PC-3 (cell line): Measurements from ENCODE around the gene FKBP1A. TPM values are rescaled to one million over a fixed set of nuclear protein-coding genes. Genes with fewer than 3 reads are reported as not detected.
A peak's percentile ranks its signal among the peaks of the same experiment; 100 is the strongest.

ENCODE experiments used
- ATAC-seq: fragments of 200-7000 bp; cut with Tn5 transposase; 2 replicates; pipeline ENCODE4 v1.9.1; 2020; ENCODE audit warnings: mild to moderate bottlenecking, moderate library complexity
- BruUV-seq: library from RNA; stranded (reverse); fragments of 400-500 nt; replicated peaks from 2 replicates; lab custom pipeline; 2021; lab: Mats Ljungman, UMichigan
- CTCF ChIA-PET: fragments of 300-600 bp; sonication (Branson Sonifier 250); formaldehyde crosslinking; loops from one replicate; lab custom pipeline; 2022; ENCODE audit warnings: antibody characterized with exemption; lab: Charles Lee
- POLR2A ChIA-PET: fragments of 300-600 bp; sonication (Branson Sonifier 250); formaldehyde crosslinking; loops from one replicate; lab custom pipeline; 2022; ENCODE audit warnings: antibody characterized with exemption; ENCODE audit not compliant: unreplicated experiment; lab: Charles Lee
- DNase-seq: peaks from one replicate; pipeline ENCODE4 v3.0.0-alpha.2; 2015
- H2AFZ ChIP-seq: fragments of 300-600 bp; sonication (generic); 2 replicates; pipeline ENCODE4 v1.6.0; 2016; ENCODE audit warnings: antibody characterized with exemption, low read length
- H3F3A ChIP-seq: fragments of 300-600 bp; sonication (generic); one replicate; pipeline ENCODE4 v1.6.0; 2017; ENCODE audit warnings: antibody characterized with exemption, low read length, control low read depth, mild to moderate bottlenecking; ENCODE audit not compliant: unreplicated experiment
- H3K27ac ChIP-seq: fragments of 300-600 bp; sonication (generic); 2 replicates; pipeline ENCODE4 v1.5.1; 2016; ENCODE audit warnings: mild to moderate bottlenecking, low read length
- H3K27me3 ChIP-seq: fragments of 300-600 bp; sonication (generic); 2 replicates; pipeline ENCODE4 v1.6.1; 2016; ENCODE audit warnings: low read length, mixed read lengths
- H3K36me3 ChIP-seq: fragments of 300-600 bp; sonication (generic); 2 replicates; pipeline ENCODE4 v1.6.1; 2016; ENCODE audit warnings: low read depth, mixed run types, low read length, mixed read lengths
- H3K4me1 ChIP-seq: fragments of 300-600 bp; sonication (generic); 2 replicates; pipeline ENCODE4 v1.5.1; 2016; ENCODE audit warnings: low read length; ENCODE audit not compliant: insufficient read depth
- H3K4me2 ChIP-seq: fragments of 300-600 bp; sonication (generic); 2 replicates; pipeline ENCODE4 v1.6.0; 2016; ENCODE audit warnings: low read length
- H3K4me3 ChIP-seq: fragments of 300-600 bp; sonication (generic); 2 replicates; pipeline ENCODE4 v1.5.1; 2016; ENCODE audit warnings: mild to moderate bottlenecking, low read length, mixed read lengths
- H3K79me2 ChIP-seq: fragments of 300-600 bp; sonication (generic); 2 replicates; pipeline ENCODE4 v1.6.1; 2017; ENCODE audit warnings: low read length, mixed read lengths
- H3K9ac ChIP-seq: fragments of 300-600 bp; sonication (generic); 2 replicates; pipeline ENCODE4 v1.6.0; 2016; ENCODE audit warnings: mild to moderate bottlenecking, low read length
- H3K9me2 ChIP-seq: fragments of 300-600 bp; sonication (generic); replicated peaks from 2 replicates; pipeline ENCODE4 v1.6.1; 2016; ENCODE audit warnings: mixed run types, low read length, mixed read lengths
- H3K9me3 ChIP-seq: fragments of 300-600 bp; sonication (generic); 2 replicates; pipeline ENCODE4 v1.6.1; 2016; ENCODE audit warnings: low read length, mixed read lengths
- H4K20me1 ChIP-seq: fragments of 300-600 bp; sonication (generic); 2 replicates; pipeline ENCODE4 v1.6.1; 2016; ENCODE audit warnings: low read length, mixed read lengths
- CTCF ChIP-seq: fragments of 300-600 bp; sonication (generic); conservative IDR thresholded peaks from 2 replicates; pipeline ENCODE4 v1.5.1; 2017; ENCODE audit warnings: antibody characterized with exemption, low read depth, mild to moderate bottlenecking, low read length
- EZH2 ChIP-seq: fragments of 300-600 bp; sonication (generic); IDR thresholded peaks from one replicate; pipeline ENCODE4 v1.6.1; 2017; ENCODE audit warnings: antibody characterized with exemption, mild to moderate bottlenecking, low read length; ENCODE audit not compliant: unreplicated experiment
- EZH2phosphoT487 ChIP-seq: fragments of 300-600 bp; sonication (generic); IDR thresholded peaks from 2 replicates; pipeline ENCODE4 v1.6.1; 2018; ENCODE audit warnings: mild to moderate bottlenecking, antibody characterized with exemption, low read length, borderline replicate concordance
- intact Hi-C: fragments of 100-400 bp; cut with micrococcal nuclease; formaldehyde crosslinking; loops from 2 replicates; pipeline ENCODE4 v1.9.0; 2023
- total RNA-seq: library from RNA; depleted of rRNA; stranded (reverse); fragments of >200 nt; gene quantifications from 2 replicates; pipeline ENCODE4 v1.2.3, GENCODE V29; 2014

Gene FKBP1A
- total RNA-seq, 1 experiment from 2014 or later = 178 TPM

GRCh38 chr20:1327827-1328679, 64.8 kb downstream of the FKBP1A start:
- Histone ChIP-seq H3K9me3 (no peaks in the 10 kb centered on the region), H3K4me1 (peaks cover 67% of the 10 kb centered on the region), H3K9ac (peak overlapping the region; percentile 74), H3K27ac (peak overlapping the region; percentile 92), H3K4me3 (peak overlapping the region; percentile 54), H2AFZ (no peak overlapping the region), H3K36me3 (peaks cover 7% of the 10 kb centered on the region), H4K20me1 (no peaks in the 10 kb centered on the region), H3K4me2 (peak overlapping the region; percentile 91), H3K9me2 (no peaks in the 10 kb centered on the region), H3F3A (no peaks in the 10 kb centered on the region), H3K27me3 (no peaks in the 10 kb centered on the region), H3K79me2 (peaks cover 77% of the 10 kb centered on the region)
- POLR2A ChIA-PET = interaction anchor here (0.6 kb wide), 1 partner anchor 1179 kb away, joined by 7 read pairs; no protein-coding TSS in a partner anchor
- no TSS peak for BruUV-seq
- ATAC-seq = no peak
- intact Hi-C loops = loop anchor here (5.0 kb wide), 1 partner anchor 109 kb away; no protein-coding TSS in a partner anchor
- CTCF ChIA-PET = interaction anchor here (0.7 kb wide), 1 partner anchor 176 kb away, joined by 3 read pairs; no protein-coding TSS in a partner anchor
- TF ChIP-seq CTCF (no peak), EZH2 (no peak), EZH2phosphoT487 (no peak)
- no peak for DNase-seq

- H3K9ac ChIP-seq = peak overlapping the region; percentile 98
- H3K4me3 ChIP-seq = peak overlapping the region; percentile 74
- H3K4me1 ChIP-seq = peaks cover 74% of the 10 kb centered on the region
Observed at GRCh38 chr20:1327241-1327653, 65.6 kb downstream of the FKBP1A start.

More at GRCh38 chr20:1327241-1327653, 65.6 kb downstream of the FKBP1A start:
- intact Hi-C loops = loop anchor here (5.0 kb wide), 1 partner anchor 110 kb away; no protein-coding TSS in a partner anchor
- Histone ChIP-seq H4K20me1 (no peaks in the 10 kb centered on the region), H3K79me2 (peaks cover 69% of the 10 kb centered on the region), H3K27ac (peak overlapping the region; percentile 92), H3K27me3 (no peaks in the 10 kb centered on the region), H3K4me2 (peak overlapping the region; percentile 91), H3K9me3 (no peaks in the 10 kb centered on the region), H3F3A (no peaks in the 10 kb centered on the region), H3K9me2 (no peaks in the 10 kb centered on the region), H2AFZ (no peak overlapping the region), H3K36me3 (no peaks in the 10 kb centered on the region; the same call in none of the 2 replicates)
- CTCF ChIA-PET = interaction anchor here (0.7 kb wide), 1 partner anchor 176 kb away, joined by 3 read pairs; no protein-coding TSS in a partner anchor
- BruUV-seq = no TSS peak
- POLR2A ChIA-PET = interaction anchor here (0.6 kb wide), 1 partner anchor 1180 kb away, joined by 7 read pairs; no protein-coding TSS in a partner anchor
- TF ChIP-seq CTCF = no peak
- TF ChIP-seq EZH2phosphoT487 = no peak
- TF ChIP-seq EZH2 = no peak
- ATAC-seq (no peak; the same call in 1 of the 2 replicates), DNase-seq (peak; percentile 57)
